ENCODE data around the gene SH3RF1.

SH3RF1 gene

GRCh38 chr4:169267070-169267469, 3.7 kb downstream of the SH3RF1 start:
- Histone ChIP-seq H4K91ac (ENCODE audit: low read depth, low read length) (no peak overlapping the region), H3K79me1 (ENCODE audit: low read length) (peaks cover 20% of the 10 kb centered on the region), H3K79me2 (ENCODE audit: control insufficient read depth, insufficient read depth, low read length, poor library complexity) (peaks cover 24% of the 10 kb centered on the region)

DNA sequence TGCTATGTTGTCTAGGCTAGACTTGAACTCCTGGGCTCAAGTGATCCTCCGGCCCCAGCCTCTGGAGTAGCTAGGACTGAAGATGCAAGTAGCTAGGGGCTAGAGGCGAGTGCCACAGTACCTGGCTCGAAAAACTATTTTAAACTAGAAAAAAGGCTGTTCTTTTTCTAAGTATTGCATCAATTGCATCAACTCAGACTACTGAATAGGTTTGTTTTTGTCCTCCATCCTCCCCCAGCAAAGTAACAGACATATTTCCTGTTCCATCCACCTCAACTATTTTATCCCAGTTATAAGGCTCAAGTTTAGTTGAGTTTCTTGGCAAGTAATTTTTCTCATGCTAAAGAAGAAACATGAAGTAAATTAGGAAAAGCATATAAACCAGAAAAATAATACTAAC, 4.1 kb downstream of the SH3RF1 start:
- Histone ChIP-seq H2BK120ac (ENCODE audit: insufficient read depth, low read length, poor library complexity) (no peak overlapping the region), H4K91ac (ENCODE audit: low read depth, low read length) (no peak overlapping the region), H2AFZ (ENCODE audit: insufficient read depth, low read length, poor library complexity) (no peak overlapping the region), H3K9ac (ENCODE audit: low read length) (no peak overlapping the region), H3K4me3 (ENCODE audit: low read depth, low read length) (no peak overlapping the region), H3K14ac (ENCODE audit: low read length) (no peak overlapping the region), H3K4me2 (ENCODE audit: low read length) (no peak overlapping the region), H3K27ac (ENCODE audit: low read depth, low read length) (no peak overlapping the region), H3K79me1 (ENCODE audit: low read length) (peaks cover 19% of the 10 kb centered on the region), H3K36me3 (ENCODE audit: control insufficient read depth in 1 of 2, insufficient read depth in 2 of 2, low read length in 2 of 2) (peaks cover 8 to 18% of the 10 kb centered on the region in 2 experiments), H3K79me2 (ENCODE audit: control insufficient read depth, insufficient read depth, low read length, poor library complexity) (peaks cover 24% of the 10 kb centered on the region), H2BK12ac (ENCODE audit: low read length) (no peak overlapping the region), H4K8ac (ENCODE audit: low read depth, low read length) (no peak overlapping the region), H2BK5ac (ENCODE audit: low read depth, low read length, poor library complexity) (no peak overlapping the region), H3K23ac (ENCODE audit: low read length) (no peak overlapping the region), H4K12ac (ENCODE audit: low read depth, low read length) (no peak overlapping the region), H3K4ac (ENCODE audit: low read depth, low read length) (no peak overlapping the region), H3K9me3 (ENCODE audit: insufficient read depth, low read depth, low read length) (no peaks in the 10 kb centered on the region), H3K4me1 (ENCODE audit: control insufficient read depth in 1 of 2, insufficient read depth in 2 of 2, low read length in 2 of 2) (peaks cover 4 to 10% of the 10 kb centered on the region in 2 experiments), H3K27me3 (ENCODE audit: insufficient read depth, low read length) (no peaks in the 10 kb centered on the region), H2AK5ac (ENCODE audit: low read length) (no peak overlapping the region), H3K18ac (ENCODE audit: low read length) (no peak overlapping the region)
- no CpG with 5 or more reads among the region's 3 CpGs for WGBS (ENCODE audit: extremely low coverage, insufficient coverage, insufficient read length)
- DNase-seq = peak in 1 of 2 donors; percentile 44

More at GRCh38 chr4:169267070-169267469, 3.7 kb downstream of the SH3RF1 start:
- no peak overlapping the region for H2BK120ac ChIP-seq (ENCODE audit: insufficient read depth, low read length, poor library complexity)
- H3K9me3 ChIP-seq (ENCODE audit: insufficient read depth, low read depth, low read length) = no peaks in the 10 kb centered on the region
- no peak overlapping the region for H2BK5ac ChIP-seq (ENCODE audit: low read depth, low read length, poor library complexity)
- H3K4me2 ChIP-seq (ENCODE audit: low read length) = no peak overlapping the region
- H3K23ac ChIP-seq (ENCODE audit: low read length) = no peak overlapping the region
- no peak overlapping the region for H3K18ac ChIP-seq (ENCODE audit: low read length)
- no CpG with 5 or more reads among the region's 1 CpG for WGBS (ENCODE audit: extremely low coverage, insufficient coverage, insufficient read length)
- no peak overlapping the region for H4K12ac ChIP-seq (ENCODE audit: low read depth, low read length)
- no peak overlapping the region for H4K8ac ChIP-seq (ENCODE audit: low read depth, low read length)
- peaks cover 4 to 13% of the 10 kb centered on the region in 2 experiments for H3K4me1 ChIP-seq (ENCODE audit: control insufficient read depth in 1 of 2, insufficient read depth in 2 of 2, low read length in 2 of 2)
- H2AFZ ChIP-seq (ENCODE audit: insufficient read depth, low read length, poor library complexity) = no peak overlapping the region
- peaks cover 8 to 18% of the 10 kb centered on the region in 2 experiments for H3K36me3 ChIP-seq (ENCODE audit: control insufficient read depth in 1 of 2, insufficient read depth in 2 of 2, low read length in 2 of 2)
- H3K27me3 ChIP-seq (ENCODE audit: insufficient read depth, low read length) = no peaks in the 10 kb centered on the region
- no peak overlapping the region for H3K14ac ChIP-seq (ENCODE audit: low read length)
- peak in 1 of 2 donors; percentile 61 for DNase-seq
- no peak overlapping the region for H3K27ac ChIP-seq (ENCODE audit: low read depth, low read length)
- H3K4me3 ChIP-seq (ENCODE audit: low read depth, low read length) = no peak overlapping the region
- no peak overlapping the region for H3K9ac ChIP-seq (ENCODE audit: low read length)
- H2AK5ac ChIP-seq (ENCODE audit: low read length) = no peak overlapping the region
- H2BK12ac ChIP-seq (ENCODE audit: low read length) = no peak overlapping the region
- H3K4ac ChIP-seq (ENCODE audit: low read depth, low read length) = no peak overlapping the region

GRCh38 chr4:169266081-169266480, 4.7 kb downstream of the SH3RF1 start:
- peaks cover 4 to 6% of the 10 kb centered on the region in 2 experiments for H3K4me1 ChIP-seq (ENCODE audit: control insufficient read depth in 1 of 2, insufficient read depth in 2 of 2, low read length in 2 of 2)
- no peak overlapping the region for H2BK5ac ChIP-seq (ENCODE audit: low read depth, low read length, poor library complexity)
- H3K27me3 ChIP-seq (ENCODE audit: insufficient read depth, low read length) = no peaks in the 10 kb centered on the region
- no peaks in the 10 kb centered on the region for H3K9me3 ChIP-seq (ENCODE audit: insufficient read depth, low read depth, low read length)
- no peak overlapping the region for H3K14ac ChIP-seq (ENCODE audit: low read length)
- no peak overlapping the region for H4K91ac ChIP-seq (ENCODE audit: low read depth, low read length)
- H3K36me3 ChIP-seq (ENCODE audit: control insufficient read depth in 1 of 2, insufficient read depth in 2 of 2, low read length in 2 of 2) = peaks cover 8 to 18% of the 10 kb centered on the region in 2 experiments
- H3K4me3 ChIP-seq (ENCODE audit: low read depth, low read length) = no peak overlapping the region
- peaks cover 18% of the 10 kb centered on the region for H3K79me2 ChIP-seq (ENCODE audit: control insufficient read depth, insufficient read depth, low read length, poor library complexity)
- no peak for DNase-seq
- H2BK120ac ChIP-seq (ENCODE audit: insufficient read depth, low read length, poor library complexity) = no peak overlapping the region
- WGBS (ENCODE audit: extremely low coverage, insufficient coverage, insufficient read length) = no CpG with 5 or more reads among the region's 4 CpGs
- H3K4me2 ChIP-seq (ENCODE audit: low read length) = no peak overlapping the region
- H3K23ac ChIP-seq (ENCODE audit: low read length) = no peak overlapping the region
- H3K9ac ChIP-seq (ENCODE audit: low read length) = no peak overlapping the region
- H2AFZ ChIP-seq (ENCODE audit: insufficient read depth, low read length, poor library complexity) = no peak overlapping the region
- no peak overlapping the region for H3K18ac ChIP-seq (ENCODE audit: low read length)
- no peak overlapping the region for H2BK12ac ChIP-seq (ENCODE audit: low read length)
- H3K27ac ChIP-seq (ENCODE audit: low read depth, low read length) = no peak overlapping the region
- no peak overlapping the region for H4K12ac ChIP-seq (ENCODE audit: low read depth, low read length)
- peak overlapping the region; percentile 3 for H3K4ac ChIP-seq (ENCODE audit: low read depth, low read length)
- peaks cover 13% of the 10 kb centered on the region for H3K79me1 ChIP-seq (ENCODE audit: low read length)
- H2AK5ac ChIP-seq (ENCODE audit: low read length) = no peak overlapping the region
- H4K8ac ChIP-seq (ENCODE audit: low read depth, low read length) = no peak overlapping the region

DNA sequence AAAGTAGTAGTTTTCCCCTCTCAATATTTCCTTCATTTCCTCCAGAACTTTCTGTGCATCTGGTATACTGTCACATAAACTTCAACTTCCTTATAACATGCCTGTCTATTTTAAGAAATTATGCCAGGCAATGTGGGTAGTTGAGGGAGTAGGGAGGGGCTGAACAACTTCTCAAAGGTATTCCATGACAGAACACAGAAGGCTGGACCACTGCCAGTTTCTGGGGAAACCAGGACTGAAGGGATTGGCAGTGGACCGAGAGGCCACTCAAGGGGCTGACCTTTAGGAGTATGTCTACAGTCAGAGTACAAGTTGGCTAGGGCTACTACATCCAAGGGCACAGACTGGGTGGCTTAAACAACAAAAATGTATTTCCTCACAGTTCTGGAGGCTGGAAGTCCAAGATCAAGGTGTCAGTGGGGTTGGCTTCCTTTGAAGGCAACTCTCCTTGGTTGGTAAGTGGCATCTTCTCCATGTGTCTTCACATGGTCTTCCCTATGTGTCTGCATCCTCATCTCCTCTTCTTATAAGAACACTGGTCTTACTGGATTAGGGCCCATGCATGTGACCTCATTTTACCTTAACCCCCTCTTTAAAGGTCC, 6.9 kb downstream of the SH3RF1 start:
- Histone ChIP-seq H3K36me3 (ENCODE audit: control insufficient read depth in 1 of 2, insufficient read depth in 2 of 2, low read length in 2 of 2) (peaks cover 8 to 18% of the 10 kb centered on the region in 2 experiments), H3K4me2 (ENCODE audit: low read length) (no peak overlapping the region), H3K9me3 (ENCODE audit: insufficient read depth, low read depth, low read length) (no peaks in the 10 kb centered on the region), H2AK5ac (ENCODE audit: low read length) (no peak overlapping the region), H3K14ac (ENCODE audit: low read length) (no peak overlapping the region), H2BK120ac (ENCODE audit: insufficient read depth, low read length, poor library complexity) (no peak overlapping the region), H2BK12ac (ENCODE audit: low read length) (no peak overlapping the region), H3K4me3 (ENCODE audit: low read depth, low read length) (no peak overlapping the region), H3K27me3 (ENCODE audit: insufficient read depth, low read length) (no peaks in the 10 kb centered on the region), H3K4me1 (ENCODE audit: control insufficient read depth in 1 of 2, insufficient read depth in 2 of 2, low read length in 2 of 2) (peaks cover 9% of the 10 kb centered on the region in 2 experiments), H3K4ac (ENCODE audit: low read depth, low read length) (peak overlapping the region; percentile 34), H3K79me1 (ENCODE audit: low read length) (peaks cover 2% of the 10 kb centered on the region), H3K9ac (ENCODE audit: low read length) (no peak overlapping the region), H2BK5ac (ENCODE audit: low read depth, low read length, poor library complexity) (no peak overlapping the region), H4K91ac (ENCODE audit: low read depth, low read length) (no peak overlapping the region), H4K8ac (ENCODE audit: low read depth, low read length) (no peak overlapping the region), H3K23ac (ENCODE audit: low read length) (no peak overlapping the region), H3K18ac (ENCODE audit: low read length) (no peak overlapping the region), H3K79me2 (ENCODE audit: control insufficient read depth, insufficient read depth, low read length, poor library complexity) (peaks cover 14% of the 10 kb centered on the region), H4K12ac (ENCODE audit: low read depth, low read length) (no peak overlapping the region), H2AFZ (ENCODE audit: insufficient read depth, low read length, poor library complexity) (no peak overlapping the region), H3K27ac (ENCODE audit: low read depth, low read length) (no peak overlapping the region)
- no peak for DNase-seq
- WGBS (ENCODE audit: extremely low coverage, insufficient coverage, insufficient read length) = no CpG with 5 or more reads among the region's 1 CpG

All from trophoblast cell (in vitro differentiated cells and primary cell).